Measurements from ENCODE around the gene MOB3A.

Gene MOB3A

DNA sequence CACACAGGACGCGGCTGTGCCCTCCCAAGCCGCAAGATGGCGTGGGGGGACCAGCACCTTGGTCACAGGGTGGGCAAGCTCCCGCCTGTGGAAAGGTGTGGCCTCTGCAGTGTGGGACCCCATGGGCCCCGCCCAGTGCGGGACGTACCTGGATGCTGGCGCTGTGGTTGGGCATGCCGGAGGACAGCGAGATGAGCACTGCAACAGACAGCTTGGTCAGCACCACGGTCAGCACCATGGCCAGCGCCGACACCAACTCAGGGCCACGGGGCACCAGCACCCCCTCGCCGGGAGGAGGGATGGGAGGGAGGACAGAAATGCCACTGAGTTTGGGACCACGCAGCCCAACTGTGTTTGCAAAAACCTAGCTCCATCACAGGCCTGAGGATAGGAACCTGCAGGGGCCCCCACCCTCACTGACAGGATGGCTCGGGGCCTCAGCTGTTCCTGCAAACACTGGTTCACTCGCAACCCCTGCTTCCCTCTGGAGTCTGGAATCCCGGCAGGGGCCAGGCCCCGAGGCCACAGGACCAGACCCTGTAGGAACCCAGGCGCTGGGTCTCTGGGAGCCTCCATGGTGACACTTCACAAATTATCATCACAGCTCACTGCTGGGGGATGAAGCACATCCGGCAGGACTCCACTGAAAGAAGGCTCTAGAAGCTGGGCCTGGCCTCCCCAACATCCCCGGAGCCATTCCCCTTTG, 27.7 kb upstream of the MOB3A start:
- no peak for DNase-seq (ENCODE audit: low read depth)

DNA sequence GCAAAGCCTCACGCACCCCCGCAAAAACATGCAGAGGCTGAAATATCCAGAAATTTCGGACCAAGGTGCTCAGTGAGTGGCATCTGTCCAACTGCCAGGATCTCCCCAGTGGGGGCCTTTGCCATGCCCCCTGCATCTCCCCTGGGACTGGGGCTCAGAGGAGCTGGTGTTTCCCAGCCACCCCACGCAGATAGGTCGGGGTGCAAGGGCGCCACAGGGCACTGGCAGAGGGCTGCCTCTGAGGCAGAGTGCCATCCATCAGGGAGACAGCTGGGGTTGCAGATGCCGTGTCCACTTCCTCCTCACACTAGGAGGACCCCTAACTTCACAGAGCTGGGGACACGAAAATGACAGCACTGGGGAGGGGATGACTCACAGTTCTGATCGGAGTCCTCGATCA, 26.9 kb upstream of the MOB3A start:
- DNase-seq (ENCODE audit: low read depth): no peak

DNA sequence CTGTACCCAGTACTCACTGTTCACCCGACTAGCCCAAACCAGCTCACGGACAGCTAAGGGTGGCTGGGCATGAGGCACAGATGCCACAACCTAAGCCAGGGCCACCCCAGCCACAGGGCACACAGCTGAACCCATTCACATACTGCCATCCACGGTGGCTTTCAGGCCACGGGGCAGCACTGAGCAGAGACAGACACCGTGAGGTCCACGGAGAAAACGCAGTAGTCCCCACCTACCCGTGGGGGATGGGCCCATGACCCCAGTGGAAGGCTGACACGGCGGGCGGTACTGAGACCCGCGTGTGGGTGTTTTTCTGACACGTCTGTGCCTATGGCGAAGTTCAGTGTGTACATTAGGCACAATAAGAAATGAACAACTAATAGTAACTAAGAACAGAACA, 26.1 kb upstream of the MOB3A start:
- no peak for DNase-seq (ENCODE audit: low read depth)

DNA sequence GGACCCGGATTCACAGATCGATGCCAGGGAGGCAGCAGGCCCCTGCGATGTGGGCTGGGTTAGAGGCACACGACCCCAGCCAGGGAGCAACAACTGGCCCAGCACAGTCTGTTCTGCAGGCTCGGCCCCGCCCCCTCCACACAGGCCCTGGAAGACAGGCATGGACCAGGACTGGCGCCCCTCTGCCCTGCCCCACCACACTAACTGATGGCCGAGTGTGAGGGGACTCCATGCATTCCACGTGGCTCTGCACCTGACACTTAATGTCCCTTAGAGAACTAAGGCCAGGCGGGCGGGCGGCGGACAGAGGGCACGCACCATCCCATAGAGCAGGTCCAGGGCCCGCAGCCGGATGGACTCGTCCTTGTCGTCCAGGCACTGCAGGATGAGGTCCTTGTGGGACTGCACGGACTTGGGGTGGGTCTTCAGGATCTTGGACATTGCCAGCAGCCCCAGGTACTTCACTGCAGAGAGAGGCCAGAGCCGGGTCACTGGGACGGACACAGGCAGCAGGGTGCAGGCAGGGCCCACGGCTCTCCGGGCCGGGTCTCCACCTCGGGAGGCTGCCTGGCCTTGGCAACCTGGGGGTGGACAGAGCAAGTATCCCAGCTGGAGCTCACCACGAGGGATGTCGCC, 25.4 kb upstream of the MOB3A start:
- no peak for DNase-seq (ENCODE audit: low read depth)

DNA sequence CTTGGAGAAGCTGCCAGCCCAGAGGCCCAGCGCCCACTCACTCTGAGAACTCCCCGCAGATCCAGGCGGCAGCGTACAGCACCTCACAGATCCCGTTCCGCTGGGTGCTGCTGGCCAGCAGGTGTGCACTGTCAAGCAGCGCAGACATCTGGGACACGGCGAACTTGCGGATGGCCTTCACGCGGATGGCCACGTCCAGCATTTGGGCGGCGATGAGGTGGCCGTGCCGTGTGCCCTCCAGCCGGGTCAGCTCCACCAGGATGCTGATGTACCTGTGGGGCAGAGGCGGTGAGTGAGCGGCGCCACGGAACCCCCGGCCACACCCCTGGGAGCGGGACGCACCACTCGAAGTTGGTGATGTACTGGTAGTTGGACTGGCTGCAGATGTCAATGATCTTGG, 24.7 kb upstream of the MOB3A start:
- no peak for DNase-seq (ENCODE audit: low read depth)

DNA sequence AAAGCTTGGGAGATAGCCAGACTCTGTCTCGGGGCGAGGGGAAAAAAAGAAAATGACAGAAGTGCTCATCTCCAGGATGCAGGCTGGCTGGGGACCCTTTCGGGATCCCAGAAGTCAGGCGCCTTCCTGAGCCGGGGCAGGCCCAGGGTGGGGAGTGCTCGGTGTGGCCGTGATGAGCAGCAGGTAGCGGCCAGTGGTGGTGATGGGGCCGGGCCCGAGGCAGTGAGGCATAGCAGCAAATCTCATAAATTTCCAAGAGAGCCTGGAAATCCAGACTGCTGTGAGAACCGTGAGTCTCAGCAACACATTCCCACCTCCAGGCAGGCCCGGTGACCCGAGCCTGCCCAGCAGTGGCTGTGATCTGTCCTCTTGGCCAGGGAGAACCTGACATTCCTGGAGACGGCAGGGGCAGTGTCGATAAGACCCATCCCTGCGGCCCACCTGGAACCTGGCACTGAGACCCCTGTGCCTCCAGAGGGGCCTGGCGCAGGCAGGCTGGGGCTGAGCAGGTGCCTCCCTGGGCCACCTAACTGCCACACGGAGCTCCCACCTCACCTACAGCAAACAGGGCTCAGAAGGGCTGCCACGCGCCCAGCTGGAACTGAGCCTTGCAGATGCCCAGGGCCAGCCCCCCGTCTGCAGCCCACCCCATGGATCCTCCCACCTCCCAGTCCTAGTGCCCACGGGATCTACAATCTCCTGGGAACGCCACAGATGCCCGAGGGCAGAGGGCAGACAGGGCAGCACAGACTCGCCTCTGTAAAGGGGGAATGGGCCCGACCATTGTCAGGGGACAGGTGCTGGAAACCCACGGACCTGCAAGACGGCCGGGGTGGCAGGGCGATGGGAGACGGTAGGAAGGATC, 24.0 kb upstream of the MOB3A start:
- DNase-seq (ENCODE audit: low read depth): no peak

DNA sequence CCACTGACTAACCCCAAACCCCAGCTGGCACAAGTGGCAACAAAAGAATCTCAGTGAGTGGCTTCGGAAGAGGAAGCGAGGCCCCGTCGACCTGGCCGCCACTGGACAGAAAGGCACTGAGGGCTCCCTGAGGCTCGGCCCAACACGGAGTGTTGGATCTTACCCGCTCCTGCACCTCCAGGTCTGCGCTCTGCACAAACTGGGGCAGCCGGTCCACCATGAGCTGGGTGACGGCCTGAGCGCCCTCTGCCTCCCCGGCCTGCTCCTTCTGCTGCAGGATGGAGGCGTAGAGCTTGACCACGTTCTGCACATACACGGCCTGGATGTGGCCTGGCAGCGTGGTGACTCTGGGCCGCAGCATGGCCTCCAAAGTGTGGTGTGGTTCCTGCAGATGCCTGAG, 22.3 kb upstream of the MOB3A start:
- no peak for DNase-seq (ENCODE audit: low read depth)

DNA sequence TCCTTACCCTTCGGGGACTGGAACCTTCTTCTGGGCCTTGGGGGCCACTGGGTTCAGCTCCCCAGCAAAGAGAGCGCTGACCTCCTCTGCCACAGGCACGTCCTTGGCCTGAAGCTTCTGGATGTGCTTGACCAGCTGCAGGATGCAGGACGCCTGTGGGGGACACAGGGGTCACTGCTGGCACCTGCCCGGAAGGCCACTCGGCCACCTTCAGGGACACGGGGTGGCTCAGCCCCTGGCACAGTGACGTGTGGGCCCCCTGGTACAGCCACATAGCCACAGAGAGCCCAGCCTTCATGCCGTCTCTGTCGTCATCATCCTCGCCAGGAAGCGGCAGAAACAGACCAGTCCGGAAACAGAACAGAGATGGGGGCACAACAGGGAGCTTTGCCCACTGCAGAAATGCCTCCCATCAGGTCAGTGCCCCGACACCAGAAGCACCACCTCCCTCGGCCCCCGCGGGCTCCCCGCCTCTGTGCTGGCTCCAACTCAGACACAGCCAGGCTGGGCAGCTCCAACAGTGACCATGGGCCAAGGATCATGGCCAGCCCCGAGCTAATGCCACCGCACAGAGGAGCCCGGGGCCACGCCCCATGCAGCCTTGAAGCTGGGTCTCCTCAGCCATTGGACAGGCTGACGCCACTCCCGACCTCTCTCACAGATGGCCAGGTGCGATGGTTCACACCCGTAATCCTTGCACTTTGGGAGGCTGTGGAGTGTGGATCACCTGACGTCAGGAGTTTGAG, 21.3 kb upstream of the MOB3A start:
- DNase-seq (ENCODE audit: low read depth): no peak

DNA sequence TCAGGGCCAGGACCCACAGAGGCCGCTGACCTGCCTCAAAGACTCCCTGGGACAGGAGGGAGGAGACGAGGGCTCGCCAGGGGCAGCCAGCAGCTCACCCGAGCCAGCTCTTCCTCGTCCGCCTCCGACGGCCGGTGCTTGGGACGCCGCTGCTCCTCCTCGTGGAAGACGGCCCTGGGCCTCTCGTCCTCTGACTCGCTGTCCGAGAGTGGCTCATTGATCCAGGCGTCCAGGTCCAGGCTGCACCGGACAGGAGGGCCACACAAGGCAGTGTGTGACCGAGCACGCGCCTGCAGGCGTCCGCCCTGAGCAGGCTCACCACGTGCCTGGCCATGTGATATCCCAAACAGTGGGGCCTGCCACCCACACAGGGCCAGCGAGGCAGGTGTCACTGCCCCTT, 20.4 kb upstream of the MOB3A start:
- no peak for DNase-seq (ENCODE audit: low read depth)

DNA sequence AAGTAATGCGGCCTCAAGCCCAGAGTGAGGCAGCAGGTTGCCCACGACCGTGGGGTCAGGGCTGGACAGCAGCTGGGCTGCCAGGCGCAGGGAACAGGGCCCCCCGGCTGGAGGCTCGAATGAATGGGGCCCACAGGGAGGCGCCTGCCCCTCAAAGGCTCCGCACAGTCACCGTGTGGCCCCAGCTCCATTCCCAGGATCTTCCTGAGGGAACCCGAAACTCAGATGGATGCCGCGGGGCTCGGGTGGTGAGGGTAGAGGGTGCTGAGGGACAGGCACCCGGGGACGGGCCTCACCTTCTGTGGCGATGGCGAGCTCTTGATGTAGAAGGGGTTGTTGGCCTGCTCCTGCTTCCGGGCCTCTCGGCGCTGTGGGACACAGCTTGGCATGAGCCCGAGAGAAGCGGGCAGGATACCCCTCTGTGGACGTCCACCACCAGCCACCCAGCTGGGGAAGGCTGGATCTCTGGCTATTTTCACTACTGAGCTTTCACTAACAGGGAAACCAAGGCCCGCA, 19.8 kb upstream of the MOB3A start:
- DNase-seq (ENCODE audit: low read depth): no peak

DNA sequence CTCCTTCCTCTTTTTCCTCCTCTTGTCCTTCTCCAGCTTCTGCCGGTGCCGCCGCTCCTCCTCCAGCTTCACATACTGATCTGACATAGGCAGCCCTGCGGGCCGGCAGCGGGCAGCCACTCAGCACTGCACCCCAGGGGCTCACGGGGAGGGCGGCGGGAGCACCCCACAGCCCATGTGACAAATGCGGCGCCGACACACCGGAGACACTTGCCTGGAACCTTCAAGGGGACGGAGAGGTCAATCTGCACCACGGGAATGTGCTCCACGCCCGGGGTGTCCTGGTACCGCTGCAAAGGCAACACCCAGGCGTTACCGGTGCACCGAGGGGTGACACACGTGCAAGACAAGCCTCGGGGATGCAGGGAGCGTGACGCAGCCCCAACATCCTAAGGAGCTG, 19.2 kb upstream of the MOB3A start:
- DNase-seq (ENCODE audit: low read depth): no peak

DNA sequence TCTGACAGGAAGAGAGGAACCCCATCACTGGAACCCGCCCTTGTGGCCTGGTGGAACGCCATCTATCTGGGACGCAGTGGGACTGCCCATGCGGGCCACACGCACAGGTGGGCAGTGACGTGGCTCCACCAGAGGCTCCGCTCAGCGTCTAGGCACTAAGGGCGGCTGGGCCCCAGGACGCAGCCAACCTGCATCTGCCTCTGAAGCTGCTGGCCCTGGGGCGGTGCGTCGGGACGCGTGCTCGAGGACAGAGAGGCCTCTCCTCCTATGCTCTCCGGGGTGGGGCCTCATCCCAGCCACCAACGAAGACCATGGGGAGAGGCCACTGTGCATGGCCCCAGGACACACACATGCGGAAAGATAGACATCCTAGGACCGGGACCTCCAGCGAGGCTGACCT, 18.7 kb upstream of the MOB3A start:
- no peak for DNase-seq (ENCODE audit: low read depth)

DNA sequence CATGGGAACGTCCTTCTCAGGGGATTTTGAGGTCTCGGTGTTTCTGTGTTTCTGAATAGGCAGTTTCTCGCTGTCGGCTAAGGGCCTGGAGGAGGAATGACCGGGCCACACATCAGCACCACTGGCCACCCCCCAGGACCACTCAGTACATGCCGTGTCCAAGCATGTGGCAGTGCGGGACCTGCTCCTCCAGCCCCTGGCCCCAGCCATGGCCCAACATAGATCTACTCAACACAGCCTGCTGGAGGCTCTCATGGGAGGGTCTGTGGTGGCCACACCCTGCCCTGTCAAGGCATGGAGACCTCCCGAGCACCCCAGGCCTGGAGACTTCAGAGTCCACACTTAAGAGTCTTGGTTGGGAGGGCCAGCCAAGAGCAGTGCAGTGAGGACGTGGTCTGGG, 18.1 kb upstream of the MOB3A start:
- no peak for DNase-seq (ENCODE audit: low read depth)

DNA sequence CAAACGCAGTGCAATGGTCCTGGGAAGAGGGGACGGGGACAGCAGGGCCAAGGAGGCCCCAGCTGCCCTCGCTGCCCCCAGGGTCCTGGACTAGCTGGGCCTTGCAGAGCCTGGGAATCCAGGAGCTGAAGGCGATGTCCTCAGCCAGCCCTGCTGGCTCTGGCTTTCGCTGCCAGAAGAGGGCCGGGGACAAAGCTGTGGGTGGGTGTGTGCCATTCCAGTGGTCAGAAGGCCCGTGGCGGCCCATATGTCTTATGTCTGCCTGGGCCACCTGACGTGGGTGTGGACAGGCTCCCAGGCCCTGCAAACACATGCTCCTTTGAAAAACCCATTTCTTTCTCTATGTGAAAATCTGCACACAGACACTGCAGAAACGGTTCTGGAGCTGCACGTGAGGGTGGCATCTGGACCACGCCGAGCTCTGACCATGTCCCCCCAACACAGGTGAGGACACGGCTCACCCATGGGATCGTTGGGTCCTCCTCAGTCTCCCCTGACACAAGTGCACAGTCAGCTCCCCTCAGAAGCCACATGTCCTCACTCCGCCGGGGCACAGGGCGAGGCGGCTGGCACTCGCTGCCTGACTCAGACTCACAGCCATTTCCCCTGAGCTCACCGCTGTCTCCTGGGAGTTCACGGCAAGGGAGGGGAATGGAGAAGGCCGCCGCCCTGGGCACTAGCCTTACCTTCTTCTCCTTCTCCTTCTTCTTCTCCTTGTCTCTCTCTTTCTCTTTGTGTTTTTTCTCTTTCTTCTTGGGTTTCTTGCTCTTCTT, 17.5 kb upstream of the MOB3A start:
- no peak for DNase-seq (ENCODE audit: low read depth)

DNA sequence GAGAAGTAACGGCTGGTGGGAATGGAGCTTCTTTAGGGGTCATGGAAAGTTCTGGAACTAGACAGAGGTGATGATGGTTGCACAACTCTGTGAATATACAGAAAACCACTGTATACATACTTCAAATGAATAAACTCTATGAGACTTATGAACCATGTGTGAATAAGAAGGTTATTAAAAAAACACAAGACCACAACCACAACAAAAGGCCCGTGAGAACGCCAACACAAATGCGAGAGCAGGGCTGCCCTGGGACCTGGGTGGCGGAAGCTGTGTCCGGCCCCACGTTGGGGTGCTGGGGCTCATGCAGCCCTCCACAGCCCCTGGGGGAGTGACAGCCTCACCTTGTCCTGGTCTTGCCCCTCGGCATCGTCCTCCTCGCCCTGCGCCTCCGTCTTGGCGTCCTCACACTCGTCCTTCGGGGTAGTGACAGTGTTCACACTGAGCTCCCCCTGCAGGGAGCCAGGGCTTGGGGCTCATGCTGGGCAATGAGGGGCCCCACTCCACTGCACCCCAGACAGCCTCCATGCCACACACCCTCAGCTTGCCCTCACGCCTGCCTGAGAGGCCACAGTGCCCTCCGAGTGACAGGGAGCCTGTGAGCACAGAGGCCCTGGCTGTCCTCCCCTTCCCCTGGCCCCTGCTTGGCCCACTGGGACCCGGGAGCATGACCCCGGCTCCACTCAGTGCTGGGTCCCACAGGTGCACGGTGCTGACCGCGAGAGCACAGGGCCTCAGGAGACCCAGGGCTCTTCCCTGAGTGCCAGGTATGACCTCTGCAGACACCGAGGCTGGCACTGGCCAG, 16.6 kb upstream of the MOB3A start:
- DNase-seq (ENCODE audit: low read depth): no peak

DNA sequence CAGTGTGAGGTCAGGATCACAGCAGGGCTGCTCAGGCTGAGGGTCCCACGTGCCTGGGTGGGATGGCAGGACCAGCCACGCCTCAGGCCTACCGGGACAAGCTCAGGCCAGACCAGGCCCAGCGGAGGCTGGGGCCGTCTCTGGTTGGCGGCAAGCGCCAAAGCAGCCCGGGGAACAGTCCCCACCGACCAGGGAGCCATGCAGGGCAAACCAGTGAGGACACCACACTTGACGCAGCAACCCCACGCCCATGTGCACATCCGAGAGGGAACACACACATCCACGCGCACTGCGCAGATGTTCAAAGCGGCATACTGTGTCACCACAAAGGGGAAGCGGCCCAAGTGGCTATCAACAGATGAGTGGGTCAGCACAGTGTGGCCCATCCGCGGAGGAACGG, 15.8 kb upstream of the MOB3A start:
- no peak for DNase-seq (ENCODE audit: low read depth)

DNA sequence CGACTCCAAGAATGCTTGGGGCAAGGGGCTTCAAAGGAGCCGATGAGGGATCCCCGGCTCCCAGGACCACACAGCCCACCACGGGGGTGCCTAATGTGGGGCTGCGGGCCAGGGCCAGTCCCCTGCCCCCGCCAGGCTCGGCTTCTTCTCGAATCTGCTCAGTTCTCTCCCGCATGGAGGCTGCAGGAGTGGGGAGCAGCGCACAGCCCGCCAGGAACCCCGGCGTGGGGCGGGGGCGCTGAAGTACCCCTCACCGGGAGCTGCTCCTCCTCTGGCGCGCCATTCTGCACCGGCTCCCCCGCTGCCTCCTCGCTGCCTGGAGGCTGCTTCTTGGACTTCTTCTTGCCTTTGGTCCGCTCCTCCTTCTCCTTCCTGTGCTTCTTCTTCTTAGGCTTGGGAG, 15.3 kb upstream of the MOB3A start:
- no peak for DNase-seq (ENCODE audit: low read depth)

DNA sequence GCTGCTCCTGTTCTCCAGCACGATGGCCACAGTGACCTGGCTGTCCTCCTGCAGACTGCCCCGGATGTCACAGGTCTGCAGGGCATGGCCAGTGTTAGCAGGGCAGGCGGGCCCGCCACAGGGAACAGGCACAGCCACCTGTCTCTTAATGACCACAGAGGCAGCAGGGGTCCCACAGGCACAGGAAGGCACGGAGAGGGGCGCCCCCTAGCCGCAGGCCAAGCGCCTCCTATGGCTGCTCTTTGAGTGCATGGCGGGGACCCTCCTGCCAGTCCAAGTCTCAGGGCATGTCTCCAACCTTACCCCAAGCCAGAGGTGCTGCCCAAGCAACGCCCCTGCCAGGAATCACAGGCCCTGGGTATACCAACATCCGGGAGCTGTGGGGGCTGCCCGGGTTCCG, 14.7 kb upstream of the MOB3A start:
- DNase-seq (ENCODE audit: low read depth): no peak

DNA sequence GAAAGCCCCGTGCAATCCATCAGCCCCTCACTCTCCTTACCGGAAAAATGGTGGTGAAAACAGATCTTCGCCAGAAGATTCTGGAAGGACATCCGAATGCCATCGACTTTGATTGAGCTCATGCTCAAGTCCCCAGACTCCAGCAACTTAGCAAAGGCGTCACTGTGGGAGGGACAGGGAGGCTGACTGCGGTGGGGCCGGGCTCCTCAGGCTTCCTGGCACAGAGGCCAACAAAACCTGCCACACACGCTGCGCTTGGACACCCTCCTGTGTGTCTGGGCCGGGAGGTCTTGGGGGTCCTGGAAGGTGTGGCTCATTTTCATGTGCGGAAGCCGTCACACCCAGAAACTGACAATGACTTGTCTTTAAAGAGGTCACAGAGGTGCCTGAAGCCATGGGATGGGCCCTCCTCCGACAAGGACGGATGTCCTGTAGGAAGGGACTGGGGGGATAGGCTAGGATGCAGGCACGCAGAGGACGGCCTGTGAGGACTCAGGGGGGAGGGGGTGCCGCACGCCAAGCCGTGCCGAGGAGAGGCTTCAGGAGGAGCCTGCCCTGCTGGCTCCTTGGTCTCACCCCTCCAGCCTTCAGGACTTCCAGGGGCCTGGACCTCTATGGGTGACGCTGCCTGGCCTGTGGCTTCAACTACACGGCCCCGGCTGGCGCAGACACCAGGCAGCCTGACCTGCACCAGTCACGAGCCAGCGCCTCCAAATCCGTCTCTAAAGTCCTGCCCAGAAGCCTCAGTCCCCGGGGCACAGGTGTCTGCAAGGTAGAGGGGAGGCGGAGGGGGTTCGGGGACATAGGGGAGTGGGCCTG, 13.1 kb upstream of the MOB3A start:
- DNase-seq (ENCODE audit: low read depth): no peak
